ENCODE measurements around the gene MAPK14.

DNA sequence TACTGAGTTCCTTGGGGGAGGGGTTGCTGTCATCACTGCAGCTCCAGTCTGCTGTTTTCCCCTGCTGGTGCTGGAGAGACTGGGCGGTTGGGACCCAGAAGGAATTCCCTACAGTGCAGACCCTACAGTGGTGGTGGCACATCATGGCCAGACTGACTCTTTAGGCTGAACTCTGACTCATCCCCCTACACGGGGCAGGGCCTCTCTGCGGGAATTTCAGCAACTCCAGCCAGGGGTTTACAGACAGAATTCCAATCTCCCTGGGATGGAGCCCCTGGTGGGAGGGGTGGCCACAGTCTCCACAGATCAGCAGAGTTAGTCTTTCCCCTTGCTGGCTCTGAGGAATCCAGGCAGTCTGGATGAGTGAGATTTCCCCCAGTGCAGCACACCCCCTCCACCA is 55.8 kb downstream of the MAPK14 start:
- no peak for TF ChIP-seq CTCF (IDR thresholded peaks at IDR 0.05; ENCODE audit: low read length)
- no peak for TF ChIP-seq EZH2 (IDR thresholded peaks at IDR 0.05; ENCODE audit: borderline replicate concordance, low read length)
